Uterus (tissue), 2 donors: Measurements from ENCODE around the gene HSF2.

Experiments
- POLR2A ChIP-seq, 2 donors: fragments of 450-650 bp; IDR thresholded peaks; one replicate each; pipeline ENCODE4 v1.6.1; 2016; ENCODE audit warnings: antibody characterized with exemption in 2 of 2, mild to moderate bottlenecking in 1 of 2, moderate library complexity in 1 of 2
- TF ChIP-seq, protein P1 (sequence below), 4 experiments: fragments of 200-600 bp in 2 of 4; fragments of 450-650 bp in 2 of 4; sonication (generic) in 2 of 4; IDR thresholded peaks; one replicate each; pipeline ENCODE4 v1.5.1; 2016 to 2019; ENCODE audit warnings: antibody characterized with exemption in 4 of 4, mild to moderate bottlenecking in 2 of 4, moderate library complexity in 1 of 4

DNA sequence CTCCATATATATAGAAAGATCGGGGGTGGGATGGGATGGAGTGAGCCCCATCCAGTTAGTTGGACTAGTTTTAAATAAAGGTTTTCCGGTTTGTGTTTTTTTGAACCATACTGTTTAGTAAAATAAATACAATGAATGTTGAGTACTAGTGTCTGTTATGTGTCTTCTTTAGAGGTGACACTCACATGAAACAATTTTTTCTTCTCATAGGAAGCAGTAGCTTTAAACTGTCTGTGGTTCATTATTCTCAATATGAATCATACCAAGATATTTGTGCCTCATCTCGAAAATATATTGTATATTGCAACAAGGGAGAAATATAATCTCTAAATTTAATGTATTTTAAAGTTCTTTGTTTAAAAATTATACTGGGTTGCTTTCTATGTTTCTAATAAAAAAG is 33.4 kb downstream of the HSF2 start:
- TF ChIP-seq, protein P1, sequence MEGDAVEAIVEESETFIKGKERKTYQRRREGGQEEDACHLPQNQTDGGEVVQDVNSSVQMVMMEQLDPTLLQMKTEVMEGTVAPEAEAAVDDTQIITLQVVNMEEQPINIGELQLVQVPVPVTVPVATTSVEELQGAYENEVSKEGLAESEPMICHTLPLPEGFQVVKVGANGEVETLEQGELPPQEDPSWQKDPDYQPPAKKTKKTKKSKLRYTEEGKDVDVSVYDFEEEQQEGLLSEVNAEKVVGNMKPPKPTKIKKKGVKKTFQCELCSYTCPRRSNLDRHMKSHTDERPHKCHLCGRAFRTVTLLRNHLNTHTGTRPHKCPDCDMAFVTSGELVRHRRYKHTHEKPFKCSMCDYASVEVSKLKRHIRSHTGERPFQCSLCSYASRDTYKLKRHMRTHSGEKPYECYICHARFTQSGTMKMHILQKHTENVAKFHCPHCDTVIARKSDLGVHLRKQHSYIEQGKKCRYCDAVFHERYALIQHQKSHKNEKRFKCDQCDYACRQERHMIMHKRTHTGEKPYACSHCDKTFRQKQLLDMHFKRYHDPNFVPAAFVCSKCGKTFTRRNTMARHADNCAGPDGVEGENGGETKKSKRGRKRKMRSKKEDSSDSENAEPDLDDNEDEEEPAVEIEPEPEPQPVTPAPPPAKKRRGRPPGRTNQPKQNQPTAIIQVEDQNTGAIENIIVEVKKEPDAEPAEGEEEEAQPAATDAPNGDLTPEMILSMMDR (IDR thresholded peaks at IDR 0.05): no peak
- TF ChIP-seq POLR2A (IDR thresholded peaks at IDR 0.05): no peak
